HCT116 (cell line): ENCODE measurements around the gene PTPRA.

Experiments used
- EGR1 ChIP-seq: IDR thresholded peaks from 2 replicates; pipeline ENCODE4 v1.6.1; 2012; ENCODE audit warnings: low read depth
- POLR2A ChIP-seq: IDR thresholded peaks from 2 replicates; pipeline ENCODE4 v1.7.0; 2011; ENCODE audit warnings: borderline replicate concordance; ENCODE audit not compliant: insufficient read depth, insufficient read length; ENCODE audit errors: extremely low read depth
- TF ChIP-seq, protein P1 (sequence below), 3 experiments: fragments of 200-600 bp in 1 of 3; sonication (generic) in 1 of 3; IDR thresholded peaks in 2 of 3; conservative IDR thresholded peaks in 1 of 3; 2 replicates each; pipeline ENCODE4 v1.5.1; 2012 to 2017; ENCODE audit warnings: low read depth in 2 of 3, low read length in 2 of 3, antibody characterized with exemption in 1 of 3, borderline replicate concordance in 1 of 3, control low read depth in 1 of 3, mild to moderate bottlenecking in 1 of 3, mixed read lengths in 1 of 3, mixed run types in 1 of 3, moderate library complexity in 1 of 3; ENCODE audit not compliant: insufficient read depth in 1 of 3

DNA sequence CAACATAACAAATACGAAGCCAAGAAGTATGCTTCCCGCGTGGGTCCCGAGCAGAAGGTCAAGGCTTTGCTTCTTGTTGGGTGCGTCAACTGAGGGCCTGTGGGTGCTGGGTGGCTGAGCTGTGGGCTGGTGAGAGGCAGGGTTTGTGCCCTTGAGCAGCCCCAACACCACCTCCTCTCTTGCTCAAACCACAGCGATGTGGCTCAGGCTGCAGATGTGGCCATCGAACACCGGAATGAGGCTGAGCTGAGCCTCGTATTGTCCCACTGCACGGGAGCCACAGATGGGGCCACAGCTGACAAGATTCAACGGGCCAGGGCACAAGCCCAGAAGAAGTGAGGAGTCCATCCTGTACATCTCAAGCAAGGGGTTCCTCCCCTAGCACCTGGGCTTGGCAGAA lies 7.0 kb upstream of the PTPRA start:
- TF ChIP-seq, protein P1, sequence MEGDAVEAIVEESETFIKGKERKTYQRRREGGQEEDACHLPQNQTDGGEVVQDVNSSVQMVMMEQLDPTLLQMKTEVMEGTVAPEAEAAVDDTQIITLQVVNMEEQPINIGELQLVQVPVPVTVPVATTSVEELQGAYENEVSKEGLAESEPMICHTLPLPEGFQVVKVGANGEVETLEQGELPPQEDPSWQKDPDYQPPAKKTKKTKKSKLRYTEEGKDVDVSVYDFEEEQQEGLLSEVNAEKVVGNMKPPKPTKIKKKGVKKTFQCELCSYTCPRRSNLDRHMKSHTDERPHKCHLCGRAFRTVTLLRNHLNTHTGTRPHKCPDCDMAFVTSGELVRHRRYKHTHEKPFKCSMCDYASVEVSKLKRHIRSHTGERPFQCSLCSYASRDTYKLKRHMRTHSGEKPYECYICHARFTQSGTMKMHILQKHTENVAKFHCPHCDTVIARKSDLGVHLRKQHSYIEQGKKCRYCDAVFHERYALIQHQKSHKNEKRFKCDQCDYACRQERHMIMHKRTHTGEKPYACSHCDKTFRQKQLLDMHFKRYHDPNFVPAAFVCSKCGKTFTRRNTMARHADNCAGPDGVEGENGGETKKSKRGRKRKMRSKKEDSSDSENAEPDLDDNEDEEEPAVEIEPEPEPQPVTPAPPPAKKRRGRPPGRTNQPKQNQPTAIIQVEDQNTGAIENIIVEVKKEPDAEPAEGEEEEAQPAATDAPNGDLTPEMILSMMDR (IDR thresholded peaks at IDR 0.05 in 2 of 3, conservative IDR thresholded peaks at IDR 0.05 in 1 of 3; ENCODE audit: borderline replicate concordance in 1 of 3, insufficient read depth in 1 of 3, low read depth in 2 of 3, low read length in 2 of 3) = no peak
- TF ChIP-seq POLR2A (no peak), EGR1 (no peak)
